Globus pallidus (tissue), 1 donor: ENCODE results near the gene CASK.

Experiments
- DNase-seq: peaks from one replicate; pipeline ENCODE4 v3.0.0-alpha.2; 2015; ENCODE audit warnings: low spot score

The CASK gene

GRCh38 chrX:41559235-41560052 lies 363.9 kb downstream of the CASK start:
- DNase-seq = no peak

GRCh38 chrX:41558531-41558930 lies 364.8 kb downstream of the CASK start:
- DNase-seq = peak; percentile 22

GRCh38 chrX:41556958-41557357 lies 366.4 kb downstream of the CASK start:
- no peak for DNase-seq

GRCh38 chrX:41553688-41554087 lies 369.7 kb downstream of the CASK start:
- DNase-seq = no peak

- no peak for DNase-seq
Measured at GRCh38 chrX:41548411-41548810, 374.9 kb downstream of the CASK start.

GRCh38 chrX:41543668-41544067 lies 379.7 kb downstream of the CASK start:
- DNase-seq = no peak

GRCh38 chrX:41543025-41543424 lies 380.3 kb downstream of the CASK start:
- no peak for DNase-seq

- DNase-seq = no peak
Measured at GRCh38 chrX:41542536-41542935, 380.8 kb downstream of the CASK start.

- DNase-seq = no peak
Measured at GRCh38 chrX:41542135-41542534, 381.2 kb downstream of the CASK start.

- no peak for DNase-seq
Measured at GRCh38 chrX:41541386-41541785, 382.0 kb downstream of the CASK start.

- DNase-seq = no peak
Measured at GRCh38 chrX:41538707-41539106, 384.6 kb downstream of the CASK start.

- no peak for DNase-seq
Measured at GRCh38 chrX:41530085-41530484, 393.3 kb downstream of the CASK start.

GRCh38 chrX:41529221-41529620 lies 394.1 kb downstream of the CASK start:
- DNase-seq = no peak

- no peak for DNase-seq
Measured at GRCh38 chrX:41528784-41529183, 394.6 kb downstream of the CASK start.

- DNase-seq = no peak
Measured at GRCh38 chrX:41526925-41527324, 396.4 kb downstream of the CASK start.

- DNase-seq = no peak
Measured at GRCh38 chrX:41526271-41526670, 397.1 kb downstream of the CASK start.

GRCh38 chrX:41522671-41523070 lies 400.7 kb downstream of the CASK start:
- DNase-seq = peak; percentile 41

GRCh38 chrX:41522081-41522480 lies 401.3 kb downstream of the CASK start:
- DNase-seq = peak; percentile 55

GRCh38 chrX:41519468-41519867 lies 403.9 kb downstream of the CASK start:
- DNase-seq = no peak

- no peak for DNase-seq
Measured at GRCh38 chrX:41518841-41519220, 404.5 kb downstream of the CASK start.

- DNase-seq = no peak
Measured at GRCh38 chrX:41518127-41518840, 405.1 kb downstream of the CASK start.

GRCh38 chrX:41516999-41517765 lies 406.2 kb downstream of the CASK start:
- DNase-seq = no peak

- no peak for DNase-seq
Measured at GRCh38 chrX:41516456-41516855, 406.9 kb downstream of the CASK start.
